Activated T-cell treated with anti-CD3 and anti-CD28 coated beads, Interleukin-2, amount 50 U/mL, for 24 hours (primary cell): ENCODE data around the gene ADAP1.

Experiments
- DNase-seq: peaks from one replicate; pipeline ENCODE4 v3.0.0-alpha.2; 2020
- H3K27ac Mint-ChIP-seq: 2 replicates; pipeline ENCODE4 v1.8.0; 2020; ENCODE audit warnings: mild to moderate bottlenecking, mixed read lengths
- H3K27me3 Mint-ChIP-seq: 2 replicates; pipeline ENCODE4 v1.8.0; 2020; ENCODE audit warnings: mixed read lengths
- H3K36me3 Mint-ChIP-seq: 2 replicates; pipeline ENCODE4 v1.8.0; 2020; ENCODE audit warnings: low read depth, mixed read lengths
- H3K4me1 Mint-ChIP-seq: 2 replicates; pipeline ENCODE4 v1.8.0; 2020; ENCODE audit warnings: low read depth, mixed read lengths
- H3K4me3 Mint-ChIP-seq: 2 replicates; pipeline ENCODE4 v1.8.0; 2020; ENCODE audit warnings: mild to moderate bottlenecking, moderate library complexity, mixed read lengths
- H3K9me3 Mint-ChIP-seq: 2 replicates; pipeline ENCODE4 v1.8.0; 2020; ENCODE audit warnings: mixed read lengths

The ADAP1 gene

DNA sequence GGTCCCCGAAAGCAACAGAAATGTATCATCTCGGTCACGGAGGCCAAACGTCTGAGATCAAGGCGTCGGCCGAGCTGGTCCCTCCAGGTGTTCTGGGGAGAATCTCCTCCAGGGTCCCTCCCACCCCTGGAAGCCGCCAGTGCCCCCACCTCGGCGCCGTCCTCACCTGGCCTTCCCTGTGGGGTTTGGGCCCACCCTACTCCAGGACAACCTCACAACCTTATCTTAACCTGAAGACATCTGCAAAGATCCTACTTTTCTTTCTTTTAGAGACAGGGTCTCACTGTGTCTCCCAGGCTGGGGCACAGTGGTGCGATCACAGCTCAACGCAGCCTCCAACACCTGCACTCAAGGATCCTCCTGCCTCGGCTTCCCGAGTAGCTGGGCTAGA is 33.4 kb downstream of the ADAP1 start:
- peak overlapping the region; percentile 86 for H3K27ac Mint-ChIP-seq
- peaks cover 23% of the 10 kb centered on the region for H3K36me3 Mint-ChIP-seq
- DNase-seq = no peak
- peak overlapping the region; percentile 18 for H3K4me3 Mint-ChIP-seq
- H3K27me3 Mint-ChIP-seq = no peaks in the 10 kb centered on the region
- no peaks in the 10 kb centered on the region for H3K9me3 Mint-ChIP-seq
- peaks cover 50% of the 10 kb centered on the region for H3K4me1 Mint-ChIP-seq

DNA sequence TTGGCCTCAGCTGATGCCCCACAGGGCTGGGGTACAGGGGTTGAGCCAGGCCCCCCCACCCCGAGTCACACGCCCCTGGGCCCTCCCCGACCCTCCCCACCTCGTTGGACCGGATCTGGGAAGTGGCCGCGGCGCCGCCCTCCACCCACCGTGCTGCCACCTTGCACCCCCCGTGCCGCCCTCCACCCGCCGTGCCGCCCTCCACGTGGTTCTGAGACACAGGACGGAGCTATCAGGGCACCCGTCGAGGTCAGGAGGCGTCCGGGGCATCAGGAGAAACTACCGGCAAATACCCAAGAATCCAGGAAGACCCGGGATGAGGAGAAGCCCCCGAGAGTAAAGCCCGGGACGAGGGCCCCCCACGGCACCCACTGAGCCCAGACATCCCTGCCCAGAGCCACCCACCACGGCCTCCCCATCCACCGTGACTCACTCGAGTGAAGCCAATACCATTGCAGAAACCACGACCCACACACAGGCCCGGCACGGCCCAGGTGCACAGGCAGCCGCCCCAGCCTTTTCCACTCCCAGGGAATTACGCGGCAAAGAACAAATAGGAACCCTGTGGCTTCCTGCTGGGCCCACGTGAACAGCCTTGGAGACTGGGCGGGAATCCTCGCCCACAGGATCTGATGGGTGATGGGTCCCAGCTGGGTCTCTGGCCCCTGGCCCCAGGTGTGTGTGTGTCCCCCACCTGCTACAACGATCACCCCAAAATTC is 34.0 kb downstream of the ADAP1 start:
- Mint-ChIP-seq H3K4me3 (peak overlapping the region; percentile 18), H3K4me1 (peaks cover 49% of the 10 kb centered on the region), H3K27ac (peak overlapping the region; percentile 86), H3K27me3 (no peaks in the 10 kb centered on the region), H3K9me3 (no peaks in the 10 kb centered on the region), H3K36me3 (peaks cover 20% of the 10 kb centered on the region)
- peak; percentile 61 for DNase-seq

DNA sequence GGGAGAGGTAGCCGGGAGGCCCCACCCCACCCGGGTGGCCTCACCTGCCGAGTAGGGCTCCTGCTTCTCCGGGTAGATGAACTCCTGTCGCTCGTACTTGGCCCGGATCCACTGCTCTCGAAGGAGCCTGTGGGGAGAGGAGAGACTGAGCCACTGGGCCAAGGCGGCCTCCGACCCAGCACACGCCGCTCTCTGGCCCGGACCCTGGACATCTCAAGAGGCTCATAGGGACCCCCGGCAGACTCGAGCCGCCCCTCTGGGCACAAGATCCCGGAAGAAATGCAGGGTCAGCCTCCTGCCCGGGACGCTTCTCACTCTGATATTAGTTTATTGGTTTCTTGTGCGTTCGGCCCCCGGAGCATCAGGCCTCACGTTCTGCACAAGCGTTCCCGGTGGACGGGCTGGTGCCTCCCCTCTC is 34.5 kb downstream of the ADAP1 start:
- Mint-ChIP-seq H3K27ac (no peak overlapping the region), H3K4me1 (peaks cover 47% of the 10 kb centered on the region), H3K36me3 (peaks cover 20% of the 10 kb centered on the region), H3K9me3 (no peaks in the 10 kb centered on the region), H3K27me3 (no peaks in the 10 kb centered on the region), H3K4me3 (no peak overlapping the region)
- peak; percentile 31 for DNase-seq

DNA sequence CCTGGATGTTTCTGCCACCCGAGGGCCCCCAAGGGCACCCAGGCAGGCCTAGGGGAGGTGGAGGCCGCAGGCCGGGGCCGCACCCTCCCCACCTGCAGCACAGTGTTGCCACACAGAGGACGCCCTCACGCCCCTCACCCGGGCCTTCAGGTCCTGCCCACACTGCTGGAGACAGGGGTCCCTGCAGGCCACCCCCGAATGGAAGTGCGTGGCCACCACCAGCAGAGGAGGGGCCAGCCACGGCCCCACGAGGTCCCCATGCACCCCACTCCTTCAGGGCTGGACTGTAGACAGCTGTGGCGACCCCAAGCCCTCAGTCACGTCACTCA is 35.4 kb downstream of the ADAP1 start:
- Mint-ChIP-seq H3K4me1 (peaks cover 40% of the 10 kb centered on the region), H3K27me3 (no peaks in the 10 kb centered on the region), H3K27ac (peak overlapping the region; percentile 77), H3K9me3 (no peaks in the 10 kb centered on the region), H3K4me3 (no peak overlapping the region), H3K36me3 (peaks cover 20% of the 10 kb centered on the region)
- DNase-seq = peak; percentile 28

DNA sequence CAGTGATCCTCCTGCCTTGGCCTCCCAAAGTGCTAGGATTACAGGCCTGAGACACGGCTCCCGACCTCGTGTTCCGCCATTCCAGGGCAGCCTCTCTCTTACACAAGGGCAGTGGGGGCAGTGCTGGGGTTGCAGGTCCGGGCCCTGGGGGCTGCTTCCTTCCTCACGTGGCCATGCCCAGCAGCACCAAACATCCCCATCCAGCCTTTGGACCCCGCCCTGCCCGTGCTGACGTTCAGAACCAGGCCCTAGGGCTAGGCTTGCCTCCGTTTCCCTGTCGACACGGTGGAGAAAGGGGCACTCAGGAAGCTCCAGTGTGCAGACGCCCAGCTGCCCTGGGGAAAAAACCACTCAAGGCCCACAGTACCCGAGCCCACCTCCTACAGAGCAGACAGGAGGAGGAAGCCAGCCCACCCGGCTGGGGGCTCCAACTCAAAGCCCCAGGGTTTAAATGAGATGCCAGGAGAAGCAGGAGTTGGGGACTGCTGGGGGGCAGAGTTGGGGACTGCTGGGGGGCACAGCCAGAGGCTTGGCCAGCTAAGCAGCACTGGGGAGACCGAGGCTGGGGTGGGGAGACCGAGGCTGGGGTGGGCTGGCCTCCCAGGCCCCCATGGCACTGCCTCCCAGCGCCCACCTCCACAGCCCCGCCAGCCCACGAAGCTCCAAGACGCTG is 35.9 kb downstream of the ADAP1 start:
- H3K4me1 Mint-ChIP-seq = peaks cover 38% of the 10 kb centered on the region
- peak; percentile 22 for DNase-seq
- no peak overlapping the region for H3K4me3 Mint-ChIP-seq
- peaks cover 20% of the 10 kb centered on the region for H3K36me3 Mint-ChIP-seq
- no peak overlapping the region for H3K27ac Mint-ChIP-seq
- no peaks in the 10 kb centered on the region for H3K27me3 Mint-ChIP-seq
- no peaks in the 10 kb centered on the region for H3K9me3 Mint-ChIP-seq

DNA sequence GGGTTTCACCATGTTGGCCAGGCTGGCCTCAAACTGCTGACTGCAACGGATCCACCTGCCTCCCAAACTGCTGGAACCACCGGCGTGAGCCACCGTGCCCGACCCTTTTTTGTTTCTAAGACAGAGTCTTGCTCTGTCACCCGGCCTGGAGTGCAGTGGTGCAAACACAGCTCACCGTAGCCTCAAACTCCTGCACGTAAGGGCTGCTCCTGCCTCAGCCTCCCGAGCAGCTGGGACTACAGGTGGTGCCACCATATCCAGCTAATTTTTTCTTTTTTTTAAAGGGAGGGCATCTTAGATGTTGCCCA is 36.4 kb downstream of the ADAP1 start:
- no peaks in the 10 kb centered on the region for H3K27me3 Mint-ChIP-seq
- H3K4me1 Mint-ChIP-seq = peaks cover 33% of the 10 kb centered on the region
- H3K36me3 Mint-ChIP-seq = peaks cover 20% of the 10 kb centered on the region
- no peak overlapping the region for H3K27ac Mint-ChIP-seq
- no peak for DNase-seq
- no peak overlapping the region for H3K4me3 Mint-ChIP-seq
- no peaks in the 10 kb centered on the region for H3K9me3 Mint-ChIP-seq

DNA sequence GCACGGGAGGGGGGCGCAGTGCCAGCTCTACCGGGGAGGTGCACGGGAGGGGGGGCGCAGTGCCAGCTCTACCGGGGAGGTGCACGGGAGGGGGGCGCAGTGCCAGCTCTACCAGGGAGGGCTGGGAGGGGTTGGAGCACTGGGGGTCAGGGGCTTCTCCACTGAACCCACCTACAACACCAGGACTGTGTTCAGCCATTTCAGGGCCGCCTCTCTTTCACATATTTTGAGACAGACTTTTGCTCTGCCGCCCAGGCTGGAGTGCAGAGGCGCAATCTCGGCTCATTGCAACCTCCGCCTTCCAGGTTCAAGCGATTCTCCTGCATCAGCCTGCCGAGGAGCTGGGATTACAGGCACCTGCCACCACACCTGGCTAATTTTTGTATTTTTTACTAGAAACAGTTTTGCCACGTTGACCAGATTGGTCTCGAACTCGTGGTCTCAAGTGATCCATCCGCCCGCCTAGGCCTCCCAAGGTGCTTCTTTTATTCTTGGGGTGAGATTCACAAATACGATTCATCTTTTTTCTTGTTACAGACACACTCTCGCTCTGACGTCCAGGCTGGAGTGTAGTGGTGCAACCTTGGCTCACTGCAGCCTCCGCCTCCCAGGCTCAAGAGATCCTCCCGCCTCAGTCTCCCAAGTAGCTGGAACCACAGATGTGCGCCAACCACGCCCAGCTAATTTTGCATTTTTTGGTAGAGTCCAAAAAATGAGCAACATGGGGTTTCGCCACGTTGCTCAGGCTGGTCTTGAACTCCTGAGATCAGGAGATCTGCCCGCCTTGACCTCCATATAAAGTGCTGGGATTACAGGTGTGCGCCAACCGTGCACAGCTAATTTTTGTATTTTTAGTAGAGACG is 37.0 kb downstream of the ADAP1 start:
- Mint-ChIP-seq H3K36me3 (peaks cover 22% of the 10 kb centered on the region), H3K9me3 (no peaks in the 10 kb centered on the region), H3K4me1 (peaks cover 28% of the 10 kb centered on the region), H3K4me3 (no peak overlapping the region), H3K27ac (no peak overlapping the region), H3K27me3 (no peaks in the 10 kb centered on the region)
- DNase-seq = peak; percentile 20

DNA sequence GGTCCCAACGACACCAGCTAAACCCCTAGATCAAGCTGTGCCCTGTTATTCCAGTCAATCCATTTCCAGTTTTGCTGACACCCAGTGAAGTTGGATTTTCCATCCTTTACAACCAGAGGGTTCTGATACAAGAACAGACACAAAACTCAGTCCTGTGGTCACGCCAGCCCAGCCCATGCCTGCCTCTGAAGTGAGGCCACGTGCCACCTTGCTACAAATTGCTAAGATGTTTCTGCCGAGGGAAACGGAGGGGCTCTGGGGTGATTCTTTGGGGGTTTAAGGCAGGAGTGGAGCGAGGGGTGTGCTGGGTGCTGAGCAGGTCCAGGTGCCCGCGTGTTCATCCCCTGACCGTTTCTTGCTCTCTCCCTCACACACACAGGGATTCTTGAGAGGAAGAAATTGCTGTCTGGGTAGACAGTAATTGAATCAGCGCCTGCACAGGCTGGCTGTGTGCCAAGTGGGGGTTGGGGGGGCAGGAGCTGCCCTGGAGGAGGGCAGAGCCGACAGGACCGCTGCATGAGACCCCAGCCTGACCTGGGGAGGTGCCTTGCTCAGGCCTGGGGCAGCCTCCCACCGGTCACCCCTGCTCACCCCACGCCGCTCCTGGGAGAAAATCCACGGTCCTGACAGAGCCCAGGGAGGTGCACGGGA is 38.1 kb downstream of the ADAP1 start:
- Mint-ChIP-seq H3K4me3 (no peak overlapping the region), H3K36me3 (peaks cover 22% of the 10 kb centered on the region), H3K27me3 (no peaks in the 10 kb centered on the region), H3K9me3 (no peaks in the 10 kb centered on the region), H3K27ac (no peak overlapping the region), H3K4me1 (peaks cover 22% of the 10 kb centered on the region)
- no peak for DNase-seq

DNA sequence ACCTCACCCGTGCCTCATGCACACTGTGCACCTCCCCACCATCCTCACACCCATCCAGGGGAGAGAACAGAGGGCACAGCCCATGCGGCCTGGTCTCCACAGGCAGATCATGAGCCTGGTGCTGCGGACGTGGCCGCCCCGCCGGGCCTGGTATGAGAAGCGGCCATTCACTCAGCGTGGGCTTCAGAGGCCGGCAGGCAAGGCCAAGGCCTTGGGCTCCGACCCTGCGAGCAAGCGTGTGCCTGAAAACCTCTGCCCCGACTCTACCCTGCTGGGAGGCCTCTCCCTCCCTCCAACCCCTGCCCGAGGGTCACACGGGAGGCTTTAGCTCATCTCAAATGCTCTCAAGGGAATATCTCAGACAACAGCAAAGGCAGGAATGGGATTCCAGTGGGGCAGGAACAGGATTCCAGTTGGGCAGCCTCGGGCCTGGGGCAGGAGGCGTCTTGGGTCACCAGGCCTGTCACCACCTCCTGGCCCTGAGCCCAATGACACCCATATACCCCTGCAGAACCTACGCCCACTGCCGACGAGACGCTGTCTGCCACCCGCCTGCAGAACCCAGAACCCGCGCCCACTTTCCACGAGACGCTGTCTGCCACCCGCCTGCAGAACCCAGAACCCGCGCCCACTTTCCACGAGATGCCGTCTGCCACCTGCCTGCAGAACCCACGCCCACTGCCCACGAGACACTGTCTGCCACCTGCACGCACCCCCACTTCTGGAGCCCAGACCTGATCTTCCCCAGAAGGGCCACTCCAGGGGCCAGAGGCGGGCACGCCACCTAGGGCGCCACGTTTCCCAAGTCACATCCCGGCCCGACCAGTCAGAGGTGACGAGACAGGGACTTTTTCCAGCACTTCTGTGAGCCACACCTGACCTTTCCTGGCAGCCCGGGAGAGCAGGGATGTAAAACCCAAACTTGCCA is 38.9 kb downstream of the ADAP1 start:
- no peaks in the 10 kb centered on the region for H3K9me3 Mint-ChIP-seq
- DNase-seq = no peak
- no peaks in the 10 kb centered on the region for H3K27me3 Mint-ChIP-seq
- peaks cover 16% of the 10 kb centered on the region for H3K36me3 Mint-ChIP-seq
- peaks cover 18% of the 10 kb centered on the region for H3K4me1 Mint-ChIP-seq
- H3K4me3 Mint-ChIP-seq = no peak overlapping the region
- no peak overlapping the region for H3K27ac Mint-ChIP-seq

DNA sequence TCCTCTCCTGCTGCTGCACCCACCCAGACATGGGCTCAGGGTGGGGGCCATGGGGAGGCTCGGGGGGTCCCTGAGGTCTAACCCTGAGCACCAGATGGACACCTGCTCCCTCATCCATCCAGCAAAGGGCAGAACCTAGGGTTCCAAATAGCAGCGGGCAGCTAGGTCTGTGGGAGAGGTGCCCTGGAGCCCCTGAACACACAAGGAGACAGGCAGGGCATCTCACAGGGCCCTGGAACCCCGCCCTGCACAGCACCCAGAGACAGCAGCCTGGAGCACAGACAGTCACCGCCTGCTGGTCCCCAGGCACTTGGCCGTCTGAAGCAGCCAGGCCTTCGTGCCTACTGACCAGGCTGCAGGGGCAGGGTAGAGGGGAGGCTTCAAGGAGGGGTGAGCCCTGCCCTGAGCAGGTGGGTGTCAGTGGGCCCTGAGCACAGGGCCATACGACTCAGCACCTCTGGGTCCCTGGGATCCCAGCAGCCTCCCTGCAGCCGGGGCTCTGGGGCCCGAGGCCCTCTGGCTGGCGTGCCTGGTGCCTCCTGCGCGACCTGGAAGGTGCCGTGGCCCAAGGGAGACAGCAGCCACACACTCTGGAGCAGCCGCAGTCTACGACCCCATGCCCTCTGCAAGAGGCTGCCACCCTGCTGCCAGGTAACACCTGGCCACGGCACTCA is 39.8 kb downstream of the ADAP1 start:
- Mint-ChIP-seq H3K27ac (no peak overlapping the region), H3K36me3 (peaks cover 15% of the 10 kb centered on the region), H3K4me3 (no peak overlapping the region), H3K4me1 (peaks cover 23% of the 10 kb centered on the region), H3K9me3 (no peaks in the 10 kb centered on the region), H3K27me3 (no peaks in the 10 kb centered on the region)
- DNase-seq = no peak

DNA sequence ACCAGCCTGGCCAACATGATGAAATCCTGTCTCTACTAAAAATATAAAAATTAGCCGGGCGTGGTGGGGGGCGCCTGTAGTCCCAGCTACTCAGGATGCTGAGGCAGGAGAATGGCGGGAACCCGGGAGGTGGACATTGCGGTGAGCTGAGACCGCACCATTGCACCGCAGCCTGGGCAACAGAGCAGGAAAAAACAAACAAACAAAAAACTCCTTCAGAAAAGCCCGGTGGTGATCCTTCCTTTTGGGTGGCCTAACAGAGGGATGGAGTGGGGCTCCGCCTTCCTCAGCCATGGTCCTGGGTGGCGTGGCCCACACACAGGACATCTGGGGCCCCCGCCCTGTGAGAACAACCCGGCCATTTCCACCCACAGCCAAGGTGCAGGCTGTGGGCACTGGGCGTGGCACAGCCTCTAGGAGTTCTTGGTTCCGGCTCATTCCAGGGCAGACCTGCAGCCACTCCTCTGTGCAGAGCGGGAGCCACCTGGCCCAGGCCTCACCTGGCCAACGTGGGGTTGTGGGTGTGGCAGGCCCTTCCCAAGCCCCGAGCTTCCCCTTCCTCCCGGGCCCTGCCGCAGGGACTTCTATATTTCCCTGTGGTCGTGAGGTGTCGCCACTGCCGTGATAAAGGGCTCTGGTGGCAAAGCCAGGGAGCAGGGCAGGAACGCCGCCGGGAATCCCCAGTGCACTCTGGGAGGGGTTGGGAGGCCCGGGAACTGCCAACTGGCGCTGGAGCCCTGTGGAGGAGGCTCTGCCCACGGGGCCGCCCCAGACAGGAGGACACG is 40.6 kb downstream of the ADAP1 start:
- H3K4me3 Mint-ChIP-seq = no peak overlapping the region
- H3K27me3 Mint-ChIP-seq = no peaks in the 10 kb centered on the region
- no peak overlapping the region for H3K27ac Mint-ChIP-seq
- DNase-seq = no peak
- H3K4me1 Mint-ChIP-seq = peaks cover 21% of the 10 kb centered on the region
- peaks cover 14% of the 10 kb centered on the region for H3K36me3 Mint-ChIP-seq
- no peaks in the 10 kb centered on the region for H3K9me3 Mint-ChIP-seq

DNA sequence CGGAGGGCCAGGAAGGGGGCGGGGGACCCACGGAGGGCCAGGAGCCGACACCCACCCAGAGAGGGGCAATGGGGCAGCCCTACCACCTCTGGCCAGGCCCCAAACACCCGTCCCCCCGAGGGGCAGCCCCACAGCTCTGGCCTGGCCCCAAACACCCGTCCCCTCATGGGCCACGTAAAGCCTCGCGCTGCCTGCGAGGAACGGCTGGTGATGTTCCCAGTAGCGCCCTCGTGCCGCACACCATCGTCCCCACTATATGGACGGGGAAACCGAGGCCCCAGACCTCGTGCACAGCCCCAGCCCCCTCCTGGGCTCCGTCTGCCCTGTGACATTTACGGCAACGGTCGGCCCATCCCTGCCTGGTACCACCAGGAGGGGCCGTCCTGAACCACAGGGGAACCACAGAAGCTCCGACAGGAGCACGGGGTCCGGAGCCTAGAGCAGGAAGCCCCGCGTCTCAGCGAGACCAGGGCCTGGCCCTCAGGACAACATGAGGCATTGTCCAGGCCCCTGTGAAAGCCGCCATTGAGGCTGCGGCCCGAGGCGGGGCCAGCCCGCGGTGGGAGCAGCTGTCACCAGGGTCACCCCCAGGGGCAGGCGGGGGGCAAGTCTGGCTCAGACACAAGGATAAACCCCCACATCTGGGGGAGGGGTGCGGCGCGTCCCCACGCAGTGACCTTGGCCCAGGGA is 42.5 kb downstream of the ADAP1 start:
- no peak for DNase-seq
- H3K4me3 Mint-ChIP-seq = no peak overlapping the region
- H3K9me3 Mint-ChIP-seq = no peaks in the 10 kb centered on the region
- H3K4me1 Mint-ChIP-seq = peaks cover 24% of the 10 kb centered on the region
- no peak overlapping the region for H3K27ac Mint-ChIP-seq
- H3K36me3 Mint-ChIP-seq = peaks cover 4% of the 10 kb centered on the region
- H3K27me3 Mint-ChIP-seq = no peaks in the 10 kb centered on the region
